ENCODE measurements around the gene MYL3. TPM values are rescaled to one million over a fixed set of nuclear protein-coding genes. Genes with fewer than 3 reads are reported as not detected.

The MYL3 gene
- total RNA-seq, 3 donors from 2014 or later (not counting 1 experiment from before 2014, with no cell fraction given), result not detected

GRCh38 chr3:46870651-46871050 is 7.4 kb upstream of the MYL3 start:
- no peaks in the 10 kb centered on the region for H3K9me3 ChIP-seq (ENCODE audit: control insufficient read depth, insufficient read depth, low read length)
- no peak overlapping the region for H3K27ac ChIP-seq (ENCODE audit: low read length)
- Mint-ChIP-seq H3K36me3 (no peaks in the 10 kb centered on the region), H3K4me1 (no peaks in the 10 kb centered on the region), H3K9me3 (no peaks in the 10 kb centered on the region), H3K27ac (no peak overlapping the region), H3K4me3 (no peak overlapping the region), H3K27me3 (ENCODE audit: low read depth in 2 of 2) (peaks cover 0 to 3% of the 10 kb centered on the region in 2 donors)
- no peak for ATAC-seq
- H3K27me3 ChIP-seq (ENCODE audit: control insufficient read depth, insufficient read depth, low read length), result peaks cover 3% of the 10 kb centered on the region
- H3K36me3 ChIP-seq (ENCODE audit: control insufficient read depth, insufficient read depth, low read length), result no peaks in the 10 kb centered on the region
- no peak for TF ChIP-seq CTCF (IDR thresholded peaks at IDR 0.05)
- intact Hi-C loops (cut with micrococcal nuclease), result no loop called here
- H3K4me3 ChIP-seq (ENCODE audit: low read length), result no peak overlapping the region
- DNase-seq, result no peak
- H3K4me1 ChIP-seq (ENCODE audit: control insufficient read depth, insufficient read depth, low read length), result no peaks in the 10 kb centered on the region
- WGBS (ENCODE audit: insufficient coverage), result 89% methylated on average over 5 of the region's 5 CpGs

- Mint-ChIP-seq H3K27ac (no peak overlapping the region), H3K36me3 (no peaks in the 10 kb centered on the region), H3K9me3 (no peaks in the 10 kb centered on the region), H3K27me3 (ENCODE audit: low read depth in 2 of 2) (peaks cover 0 to 3% of the 10 kb centered on the region in 2 donors), H3K4me1 (no peaks in the 10 kb centered on the region), H3K4me3 (no peak overlapping the region)
- DNase-seq (no peak), ATAC-seq (no peak)
- peaks cover 3% of the 10 kb centered on the region for H3K27me3 ChIP-seq (ENCODE audit: control insufficient read depth, insufficient read depth, low read length)
- TF ChIP-seq CTCF (IDR thresholded peaks at IDR 0.05), result no peak
- intact Hi-C loops (cut with micrococcal nuclease), result no loop called here
- H3K36me3 ChIP-seq (ENCODE audit: control insufficient read depth, insufficient read depth, low read length), result no peaks in the 10 kb centered on the region
- no peak overlapping the region for H3K27ac ChIP-seq (ENCODE audit: low read length)
- no peak overlapping the region for H3K4me3 ChIP-seq (ENCODE audit: low read length)
- no peaks in the 10 kb centered on the region for H3K9me3 ChIP-seq (ENCODE audit: control insufficient read depth, insufficient read depth, low read length)
- no peaks in the 10 kb centered on the region for H3K4me1 ChIP-seq (ENCODE audit: control insufficient read depth, insufficient read depth, low read length)
- 77% methylated on average over 10 of the region's 10 CpGs for WGBS (ENCODE audit: insufficient coverage)
Measured at GRCh38 chr3:46869440-46869839, 6.2 kb upstream of the MYL3 start.

DNA sequence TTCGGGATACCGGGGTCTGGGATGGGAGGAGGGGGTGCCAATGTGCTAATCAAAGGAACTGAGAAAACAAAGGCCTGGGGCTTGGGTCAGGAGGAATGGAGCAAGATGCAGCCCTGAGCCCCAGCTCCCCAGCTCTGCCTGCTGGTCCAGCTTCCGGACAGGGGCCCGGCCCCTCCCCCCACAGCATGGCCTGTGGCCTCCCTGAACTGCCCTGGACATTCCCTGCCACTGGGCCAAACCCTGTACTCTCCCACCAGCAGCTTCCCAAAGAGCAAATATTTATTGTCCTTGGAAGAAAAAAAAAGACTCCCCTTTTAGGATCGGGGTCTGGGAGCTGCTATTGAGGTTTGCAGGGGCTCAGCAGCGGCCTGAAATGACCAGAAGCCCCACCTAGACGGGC is 5.7 kb upstream of the MYL3 start:
- intact Hi-C loops (cut with micrococcal nuclease), result no loop called here
- Histone ChIP-seq H3K36me3 (ENCODE audit: control insufficient read depth, insufficient read depth, low read length) (no peaks in the 10 kb centered on the region), H3K27me3 (ENCODE audit: control insufficient read depth, insufficient read depth, low read length) (peaks cover 3% of the 10 kb centered on the region), H3K27ac (ENCODE audit: low read length) (no peak overlapping the region), H3K9me3 (ENCODE audit: control insufficient read depth, insufficient read depth, low read length) (no peaks in the 10 kb centered on the region), H3K4me3 (ENCODE audit: low read length) (no peak overlapping the region), H3K4me1 (ENCODE audit: control insufficient read depth, insufficient read depth, low read length) (no peaks in the 10 kb centered on the region)
- ATAC-seq (no peak), DNase-seq (no peak)
- Mint-ChIP-seq H3K27me3 (ENCODE audit: low read depth in 2 of 2) (peaks cover 0 to 3% of the 10 kb centered on the region in 2 donors), H3K9me3 (no peaks in the 10 kb centered on the region), H3K4me3 (no peak overlapping the region), H3K27ac (no peak overlapping the region), H3K4me1 (no peaks in the 10 kb centered on the region), H3K36me3 (no peaks in the 10 kb centered on the region)
- 87% methylated on average over 7 of the region's 7 CpGs for WGBS (ENCODE audit: insufficient coverage)
- no peak for TF ChIP-seq CTCF (IDR thresholded peaks at IDR 0.05)

- Histone ChIP-seq H3K4me1 (ENCODE audit: control insufficient read depth, insufficient read depth, low read length) (no peaks in the 10 kb centered on the region), H3K36me3 (ENCODE audit: control insufficient read depth, insufficient read depth, low read length) (no peaks in the 10 kb centered on the region), H3K27me3 (ENCODE audit: control insufficient read depth, insufficient read depth, low read length) (peaks cover 3% of the 10 kb centered on the region), H3K27ac (ENCODE audit: low read length) (no peak overlapping the region), H3K4me3 (ENCODE audit: low read length) (no peak overlapping the region), H3K9me3 (ENCODE audit: control insufficient read depth, insufficient read depth, low read length) (no peaks in the 10 kb centered on the region)
- Mint-ChIP-seq H3K9me3 (no peaks in the 10 kb centered on the region), H3K4me1 (no peaks in the 10 kb centered on the region), H3K27ac (no peak overlapping the region), H3K36me3 (no peaks in the 10 kb centered on the region), H3K27me3 (ENCODE audit: low read depth in 2 of 2) (peaks cover 0 to 3% of the 10 kb centered on the region in 2 donors), H3K4me3 (no peak overlapping the region)
- no peak for TF ChIP-seq CTCF (IDR thresholded peaks at IDR 0.05)
- intact Hi-C loops (cut with micrococcal nuclease), result no loop called here
- ATAC-seq (no peak), DNase-seq (no peak)
- 66% methylated on average over 6 of the region's 8 CpGs for WGBS (ENCODE audit: insufficient coverage)
Measured at GRCh38 chr3:46868287-46868686, 5.0 kb upstream of the MYL3 start.

All from natural killer cell (primary cell).